Adipose tissue (tissue), 3 donors: ENCODE measurements around the gene KDM4D. TPM values are rescaled to one million over a fixed set of nuclear protein-coding genes. Genes with fewer than 3 reads are reported as not detected.
"Not testable (repeated sequence)": the region's sequence is repeated elsewhere in the genome, so short reads cannot be mapped to it uniquely, and the experiment has no call there.

ENCODE experiments used
- H3K27ac ChIP-seq: one replicate; pipeline ENCODE4 v1.5.1; 2013; ENCODE audit warnings: low read depth, low read length
- WGBS, 3 donors: extraction: QIAGEN DNeasy Blood & Tissue Kit; methylation state at CpG; one replicate each; pipeline ENCODE4 v1.1.7; 2013; 5-methylcytosine and 5-hydroxymethylcytosine counted together
- polyA plus RNA-seq, 3 donors: library from polyadenylated mRNA; stranded (reverse); fragments of 200-250 nt; gene quantifications; one replicate each; pipeline ENCODE4 v1.2.3, GENCODE V29; 2013
- donor health status: healthy with polysubstance abuse.
- donor health status: Bipolar disorder and iron deficiency.
- donor health status: healthy.

KDM4D gene
- polyA plus RNA-seq, 3 donors, result 0.20 to 0.65 (median 0.34) TPM

DNA sequence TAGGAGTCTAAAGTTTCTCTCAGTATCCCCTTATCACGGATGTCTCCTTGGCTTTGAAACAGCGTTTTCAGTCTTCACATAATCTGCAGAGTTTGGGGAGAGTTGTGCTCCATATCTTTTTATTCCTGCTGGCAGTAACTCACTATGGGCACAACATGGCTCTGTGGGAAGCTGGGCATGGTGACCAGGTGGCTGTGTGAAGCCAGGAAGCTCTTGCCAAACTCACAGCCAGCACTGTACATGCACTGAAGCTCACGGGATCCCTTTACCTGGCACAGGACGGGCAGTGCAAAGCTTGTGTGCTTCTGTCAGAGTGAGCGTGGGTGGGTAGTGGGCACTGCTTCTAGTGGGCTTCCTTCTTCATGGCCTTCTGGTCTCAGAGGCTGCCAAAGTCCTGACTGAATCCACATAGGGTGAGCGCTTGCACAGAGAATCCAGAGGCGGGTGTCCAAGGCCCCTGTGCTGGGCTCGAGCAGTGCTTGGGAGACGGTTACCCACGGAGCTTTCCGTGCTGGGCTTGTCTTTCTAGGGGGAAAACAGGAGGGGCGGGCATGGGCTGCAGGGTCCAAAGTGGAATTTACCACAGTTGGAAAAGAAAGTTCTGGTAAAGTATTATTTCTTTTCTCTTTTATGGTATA lies 40.8 kb downstream of the KDM4D start:
- H3K27ac ChIP-seq, result no peak overlapping the region
- WGBS, 3 donors, result 69 to 88% (median 87%) methylated on average over 12 of the region's 12 CpGs

DNA sequence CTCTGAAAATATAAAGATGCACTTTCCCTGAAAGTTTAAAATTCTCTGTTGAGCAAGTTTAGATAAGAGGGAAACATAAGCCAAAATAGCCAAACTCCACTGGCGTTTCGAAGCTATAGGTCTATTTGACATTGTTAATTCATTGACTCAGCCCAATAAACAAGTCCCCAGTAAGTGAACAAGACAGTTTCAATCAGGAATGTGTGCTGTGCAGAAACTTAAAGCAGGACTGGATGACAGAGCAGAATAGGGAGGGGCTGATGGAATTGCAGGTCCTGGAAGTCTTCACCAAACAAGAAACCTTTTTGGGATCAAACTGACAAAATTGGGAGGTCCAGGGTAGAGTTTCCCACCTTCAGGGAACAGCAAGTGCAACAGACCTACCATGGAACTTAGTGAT lies 42.6 kb downstream of the KDM4D start:
- no peak overlapping the region for H3K27ac ChIP-seq
- 53 to 67% (median 66%) methylated on average over 2 of the region's 2 CpGs for WGBS, 3 donors

DNA sequence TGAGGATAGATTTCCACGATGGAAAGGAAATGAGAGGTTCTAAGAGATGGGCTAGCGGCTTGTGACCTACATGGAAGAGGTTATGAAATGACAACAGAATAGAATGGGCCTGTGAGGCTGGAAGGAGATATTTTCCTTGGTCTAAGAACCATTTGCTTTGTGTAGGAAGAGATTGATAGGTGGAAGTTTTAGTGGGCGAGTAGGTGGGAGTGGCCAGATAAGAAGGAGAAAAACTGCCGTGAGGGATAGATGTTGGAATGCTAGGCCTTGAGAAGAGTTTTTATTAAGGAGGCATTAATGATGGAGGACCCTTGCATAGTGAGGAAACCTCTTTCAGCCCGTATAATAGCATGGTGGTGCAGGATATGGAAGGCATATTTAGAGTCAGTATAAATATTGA lies 48.0 kb downstream of the KDM4D start:
- H3K27ac ChIP-seq, result not testable (repeated sequence)
- WGBS, 3 donors, result 78 to 84% (median 83%) methylated on average over 5 of the region's 5 CpGs

DNA sequence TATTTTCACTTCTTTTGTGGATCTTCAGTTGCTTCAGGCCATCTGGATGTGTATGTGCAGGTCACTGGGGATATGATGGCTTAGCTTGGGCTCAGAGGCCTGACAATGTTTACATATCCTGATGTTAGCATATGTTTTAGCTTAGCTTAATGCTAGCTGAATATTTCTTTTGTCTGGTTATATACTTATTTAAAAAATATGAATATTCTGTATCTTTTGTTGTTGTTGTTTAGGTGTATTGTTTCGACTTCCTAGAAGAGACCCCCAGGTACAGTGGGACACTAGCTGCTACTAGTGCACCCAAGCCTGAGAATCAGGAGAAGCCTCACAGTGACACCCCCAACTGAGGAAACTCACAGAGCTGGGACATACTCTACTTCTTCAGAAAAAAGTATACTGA lies 51.4 kb downstream of the KDM4D start, which contains the start of gene KDM4E:
Gene KDM4E (plus strand): TSS at position 301 of the 400 bp plus-strand sequence. CDS start 300 bp downstream, outside the sequence.
- 93 to 100% (median 97%) methylated on average over 1 of the region's 1 CpG for WGBS, 3 donors
- H3K27ac ChIP-seq, result no peak within 1 kb of the TSS

DNA sequence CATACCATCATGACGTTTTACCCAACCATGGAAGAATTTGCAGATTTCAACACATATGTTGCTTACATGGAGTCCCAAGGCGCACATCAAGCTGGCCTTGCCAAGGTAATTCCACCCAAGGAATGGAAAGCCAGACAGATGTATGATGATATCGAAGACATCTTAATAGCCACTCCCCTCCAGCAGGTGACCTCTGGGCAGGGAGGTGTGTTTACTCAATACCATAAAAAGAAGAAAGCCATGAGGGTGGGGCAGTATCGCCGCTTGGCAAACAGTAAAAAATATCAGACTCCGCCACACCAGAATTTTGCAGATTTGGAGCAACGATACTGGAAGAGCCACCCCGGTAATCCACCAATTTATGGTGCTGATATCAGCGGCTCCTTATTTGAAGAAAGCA lies 52.1 kb downstream of the KDM4D start:
- 91 to 95% (median 93%) methylated on average over 6 to 7 of the region's 9 CpGs for WGBS, 3 donors
- H3K27ac ChIP-seq, result not testable (repeated sequence)

DNA sequence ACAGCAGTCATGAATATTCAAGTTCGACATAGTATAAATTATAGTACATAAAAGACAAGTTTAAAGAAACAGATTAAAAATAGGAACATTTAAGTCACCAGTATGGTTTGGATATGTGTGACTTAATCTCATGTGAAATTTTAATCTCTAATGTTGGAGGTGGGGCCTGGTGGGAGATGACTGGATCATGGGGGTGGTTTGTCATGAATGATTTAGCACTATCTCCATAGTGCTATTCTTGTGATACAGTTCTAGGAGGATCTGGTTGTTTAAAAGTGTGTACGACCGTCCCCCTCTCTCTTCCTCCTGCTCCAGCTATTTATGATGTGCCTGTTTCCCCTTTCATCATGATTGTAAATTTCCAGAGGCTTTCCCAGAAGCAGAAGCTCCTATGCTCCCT lies 54.8 kb downstream of the KDM4D start:
- H3K27ac ChIP-seq, result no peak overlapping the region
- WGBS, 3 donors, result 79 to 89% (median 88%) methylated on average over 3 of the region's 3 CpGs

DNA sequence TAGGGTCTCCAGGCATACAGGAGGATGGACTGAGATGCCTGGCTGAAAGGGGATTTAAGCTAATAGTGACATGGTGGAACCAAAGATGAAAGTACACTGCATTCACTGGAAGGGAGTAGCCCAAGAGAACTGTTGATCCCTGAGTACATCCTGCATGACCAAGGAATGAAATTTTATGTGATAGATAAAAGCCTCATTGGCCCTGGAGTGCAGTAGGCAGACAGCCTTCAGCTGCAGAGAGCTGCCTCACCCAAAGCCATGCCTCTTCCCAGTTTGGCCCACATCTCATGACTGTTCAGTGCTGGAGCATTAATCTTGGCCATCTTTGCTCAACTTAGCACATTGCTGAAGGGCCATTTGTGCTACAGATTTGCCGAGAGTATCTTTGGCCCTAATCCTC lies 59.5 kb downstream of the KDM4D start:
- no peak overlapping the region for H3K27ac ChIP-seq
- WGBS, 3 donors, result 77 to 95% (median 86%) methylated on average over 1 of the region's 1 CpG

DNA sequence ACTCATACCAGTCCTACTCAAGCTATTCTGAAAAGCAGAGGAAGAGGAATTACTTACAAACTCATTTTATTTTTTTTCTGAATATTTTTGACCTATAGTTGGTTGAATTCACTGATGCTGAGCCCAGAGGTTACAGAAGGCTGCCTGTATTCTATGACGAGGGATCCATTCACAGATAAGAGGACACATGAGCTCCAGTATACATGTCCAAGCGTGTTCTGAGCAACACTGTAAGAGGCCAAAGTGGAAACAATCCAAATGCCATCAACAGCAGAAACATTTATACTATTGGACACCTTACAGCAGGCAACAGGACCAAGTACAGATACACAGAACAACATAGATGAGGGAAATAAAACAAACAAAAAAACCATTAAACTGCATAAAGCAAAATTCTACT lies 61.8 kb downstream of the KDM4D start:
- no peak overlapping the region for H3K27ac ChIP-seq
- 84 to 88% (median 86%) methylated on average over 2 of the region's 2 CpGs for WGBS, 3 donors

DNA sequence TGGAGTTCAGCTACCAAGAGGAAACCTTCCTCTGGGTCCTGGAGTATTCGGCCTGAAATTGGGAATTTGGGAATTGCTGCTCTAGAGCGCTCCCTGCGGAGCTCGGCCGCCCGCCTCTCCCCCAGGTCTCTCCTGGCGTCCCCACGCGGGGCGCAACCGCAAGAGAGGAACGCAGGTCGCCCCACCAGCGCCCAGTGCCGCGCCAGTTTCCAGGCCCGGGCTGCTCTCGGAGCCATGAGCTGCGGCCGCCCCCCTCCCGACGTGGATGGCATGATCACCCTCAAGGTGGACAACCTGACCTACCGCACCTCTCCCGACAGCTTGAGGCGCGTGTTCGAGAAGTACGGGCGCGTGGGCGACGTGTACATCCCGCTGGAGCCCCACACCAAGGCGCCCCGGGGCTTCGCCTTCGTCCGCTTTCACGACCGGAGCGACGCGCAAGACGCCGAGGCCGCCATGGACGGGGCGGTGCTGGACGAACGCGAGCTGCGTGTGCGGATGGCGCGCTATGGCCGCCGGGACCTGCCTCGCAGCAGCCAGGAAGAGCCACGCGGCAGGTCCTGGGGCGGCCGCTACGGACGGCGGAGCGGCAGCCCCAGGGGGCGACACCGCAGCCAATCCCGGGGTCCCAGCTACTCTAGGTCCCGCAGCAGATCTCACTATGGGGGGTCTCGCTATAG lies 64.0 kb downstream of the KDM4D start:
- not testable (repeated sequence) for H3K27ac ChIP-seq
- 17 to 31% (median 22%) methylated on average over 42 to 71 of the region's 71 CpGs for WGBS, 3 donors

DNA sequence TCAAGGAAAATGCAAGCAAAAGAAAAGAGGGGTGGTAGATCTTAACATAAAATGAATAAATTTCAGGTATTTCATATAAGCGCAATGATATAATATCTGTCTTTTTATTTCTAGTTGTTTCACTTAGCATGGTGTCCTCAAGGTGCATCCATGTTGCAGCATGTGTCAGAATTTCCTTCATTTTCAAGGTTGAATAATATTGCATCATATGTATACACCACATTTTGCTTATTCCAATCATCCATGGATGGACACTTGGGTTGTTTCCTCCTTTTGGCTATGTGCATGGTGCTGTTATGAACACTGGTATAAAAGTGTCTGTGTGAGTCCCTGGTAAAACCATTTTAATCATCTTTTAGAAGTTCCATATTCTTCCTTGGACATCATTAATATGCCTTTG lies 68.7 kb downstream of the KDM4D start:
- WGBS, 3 donors, result 100% methylated on average over 1 of the region's 1 CpG
- no peak overlapping the region for H3K27ac ChIP-seq

DNA sequence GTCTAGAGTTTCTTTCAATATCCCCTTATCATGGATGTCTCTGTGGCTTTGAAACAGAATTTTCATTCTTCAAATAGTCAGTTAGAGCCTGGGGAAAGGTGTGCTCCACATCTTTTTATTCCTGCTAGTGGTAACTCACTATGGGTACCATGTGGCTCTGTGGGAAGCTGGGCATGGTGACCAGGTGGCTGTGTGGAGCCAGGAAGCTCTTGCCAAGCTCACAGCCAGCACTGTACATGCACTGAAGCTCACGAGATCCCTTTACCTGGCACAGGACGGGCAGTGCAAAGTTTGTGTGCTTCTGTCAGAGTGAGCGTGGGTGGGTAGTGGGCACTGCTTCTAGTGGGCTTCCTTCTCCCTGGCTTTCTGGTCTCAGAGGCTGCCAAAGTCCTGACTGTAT lies 69.4 kb downstream of the KDM4D start:
- H3K27ac ChIP-seq, result no peak overlapping the region
- WGBS, 3 donors, result 31 to 88% (median 82%) methylated on average over 3 of the region's 3 CpGs

DNA sequence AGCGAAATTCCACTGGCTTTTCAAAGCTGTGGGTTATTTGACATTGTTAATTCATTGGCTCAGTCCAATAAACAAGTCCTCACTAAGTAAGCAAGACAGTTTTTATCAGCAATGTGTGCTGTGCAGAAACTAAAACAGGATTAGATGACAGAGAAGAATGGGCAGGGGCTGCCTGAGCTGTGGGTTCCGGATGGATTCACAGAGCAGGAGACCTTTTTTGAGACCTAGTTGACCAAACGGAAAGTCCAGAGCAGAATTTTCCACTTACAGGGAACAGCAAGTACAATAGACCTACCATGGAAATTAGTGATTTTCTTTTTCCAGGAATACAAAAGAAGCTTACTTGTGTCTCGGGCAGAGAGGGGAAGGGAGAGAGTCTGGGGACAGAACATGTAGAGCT lies 70.5 kb downstream of the KDM4D start:
- WGBS, 3 donors, result 64 to 66% (median 65%) methylated on average over 4 of the region's 4 CpGs
- H3K27ac ChIP-seq, result no peak overlapping the region

DNA sequence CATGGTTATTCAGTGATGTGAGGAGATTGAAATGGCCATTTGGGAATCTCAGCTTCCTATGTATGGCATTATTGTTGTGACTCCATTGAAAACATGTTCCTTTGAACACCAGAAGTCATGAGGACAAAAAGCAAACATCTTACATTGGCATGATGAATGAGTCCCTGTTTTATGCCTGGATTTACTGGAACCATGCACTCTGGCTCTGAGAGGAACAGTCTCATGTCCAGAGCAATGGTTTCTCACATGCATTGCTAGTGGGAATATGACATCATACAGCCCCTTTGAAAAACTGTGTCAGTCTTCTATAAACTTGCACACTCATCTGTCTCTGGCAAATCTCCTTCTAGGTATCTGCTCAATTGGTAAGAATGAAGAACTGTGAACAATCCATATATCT lies 72.3 kb downstream of the KDM4D start:
- H3K27ac ChIP-seq, result no peak overlapping the region

Other genes with a start within 250 kb of the KDM4D start
- gene AMOTL1, start 205.4 kb upstream of the KDM4D start, polyA plus RNA-seq, result 10 to 100 TPM in 2 of 3 donors, 1 to 10 TPM in 1; 6.7 to 13.0 (median 10.8) TPM
- 10 to 100 TPM; 29.3 to 56.3 (median 35.3) TPM for gene CWC15, start 153 bp upstream of the KDM4D start, polyA plus RNA-seq
- not detected for gene KDM4E, start 51.5 kb downstream of the KDM4D start, polyA plus RNA-seq
- not detected for gene KDM4F, start 75.7 kb downstream of the KDM4D start, polyA plus RNA-seq
- gene SRSF8, start 93.2 kb downstream of the KDM4D start, polyA plus RNA-seq, result 10 to 100 TPM; 23.6 to 53.1 (median 25.6) TPM
- 10 to 100 TPM in 1 of 3 donors, 1 to 10 TPM in 2; 4.5 to 10.9 (median 6.3) TPM for gene ENDOD1, start 116.1 kb downstream of the KDM4D start, polyA plus RNA-seq